Activated naive CD8-positive, alpha-beta T cell (primary cell): ENCODE data around the gene TSACC.

Experiments used
- H3K27ac Mint-ChIP-seq: one replicate; pipeline ENCODE4 v1.8.0; 2021; ENCODE audit warnings: mixed read lengths
- H3K27me3 Mint-ChIP-seq: one replicate; pipeline ENCODE4 v1.8.0; 2021; ENCODE audit warnings: mixed read lengths
- H3K36me3 Mint-ChIP-seq: one replicate; pipeline ENCODE4 v1.8.0; 2021; ENCODE audit warnings: mixed read lengths
- H3K4me1 Mint-ChIP-seq: one replicate; pipeline ENCODE4 v1.8.0; 2021; ENCODE audit warnings: low read depth, mixed read lengths
- H3K4me3 Mint-ChIP-seq: one replicate; pipeline ENCODE4 v1.8.0; 2021; ENCODE audit warnings: mild to moderate bottlenecking, mixed read lengths
- H3K9me3 Mint-ChIP-seq: one replicate; pipeline ENCODE4 v1.8.0; 2021; ENCODE audit warnings: low read depth, mixed read lengths

Gene TSACC

DNA sequence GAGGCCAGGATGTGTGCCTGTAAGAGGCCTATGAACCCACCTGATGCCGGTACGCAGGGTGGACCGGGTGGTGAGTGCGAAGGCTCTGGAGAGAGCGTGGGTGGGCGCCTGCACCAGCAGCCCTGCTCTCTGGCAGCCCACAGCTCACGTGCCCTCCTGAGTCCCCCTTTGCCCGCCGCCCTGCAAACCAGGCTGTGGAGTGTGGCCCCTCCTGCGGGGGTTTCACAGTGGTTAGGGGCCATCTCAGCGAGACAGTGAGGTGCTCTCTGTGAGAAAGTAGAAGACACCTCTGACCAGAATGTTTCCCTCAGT, 53.0 kb downstream of the TSACC start:
- no peaks in the 10 kb centered on the region for H3K9me3 Mint-ChIP-seq
- no peak overlapping the region for H3K27ac Mint-ChIP-seq
- no peak overlapping the region for H3K4me3 Mint-ChIP-seq
- H3K4me1 Mint-ChIP-seq, result no peaks in the 10 kb centered on the region
- H3K36me3 Mint-ChIP-seq, result peaks cover 2% of the 10 kb centered on the region
- peaks cover 18% of the 10 kb centered on the region for H3K27me3 Mint-ChIP-seq

- H3K27ac Mint-ChIP-seq, result no peak overlapping the region
- H3K9me3 Mint-ChIP-seq, result no peaks in the 10 kb centered on the region
- no peaks in the 10 kb centered on the region for H3K4me1 Mint-ChIP-seq
- peaks cover 2% of the 10 kb centered on the region for H3K36me3 Mint-ChIP-seq
- H3K27me3 Mint-ChIP-seq, result peaks cover 18% of the 10 kb centered on the region
- H3K4me3 Mint-ChIP-seq, result no peak overlapping the region
Measured at GRCh38 chr1:156391701-156392100, 53.4 kb downstream of the TSACC start.

DNA sequence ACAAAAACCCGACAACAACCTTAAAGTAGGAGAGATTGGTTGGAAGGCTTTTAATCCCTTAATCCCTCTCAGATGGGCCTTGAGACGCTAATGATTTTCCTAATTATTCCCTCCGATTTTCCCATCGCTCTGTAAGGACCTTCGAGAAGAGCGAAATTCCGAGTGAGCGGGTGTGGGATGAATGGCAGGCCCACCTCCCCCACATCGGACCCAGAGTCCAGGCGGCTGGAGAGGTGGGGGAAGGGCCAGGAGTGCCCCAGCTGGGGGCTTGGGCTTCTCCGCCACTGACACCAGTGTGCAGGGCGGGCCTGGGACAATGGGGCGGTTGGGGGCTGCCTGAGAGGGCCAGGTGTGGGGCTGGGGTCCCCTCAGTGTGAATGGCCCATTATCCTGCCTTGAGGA, 54.1 kb downstream of the TSACC start:
- no peaks in the 10 kb centered on the region for H3K4me1 Mint-ChIP-seq
- H3K27ac Mint-ChIP-seq, result no peak overlapping the region
- no peaks in the 10 kb centered on the region for H3K9me3 Mint-ChIP-seq
- peaks cover 16% of the 10 kb centered on the region for H3K27me3 Mint-ChIP-seq
- peaks cover 2% of the 10 kb centered on the region for H3K36me3 Mint-ChIP-seq
- no peak overlapping the region for H3K4me3 Mint-ChIP-seq

DNA sequence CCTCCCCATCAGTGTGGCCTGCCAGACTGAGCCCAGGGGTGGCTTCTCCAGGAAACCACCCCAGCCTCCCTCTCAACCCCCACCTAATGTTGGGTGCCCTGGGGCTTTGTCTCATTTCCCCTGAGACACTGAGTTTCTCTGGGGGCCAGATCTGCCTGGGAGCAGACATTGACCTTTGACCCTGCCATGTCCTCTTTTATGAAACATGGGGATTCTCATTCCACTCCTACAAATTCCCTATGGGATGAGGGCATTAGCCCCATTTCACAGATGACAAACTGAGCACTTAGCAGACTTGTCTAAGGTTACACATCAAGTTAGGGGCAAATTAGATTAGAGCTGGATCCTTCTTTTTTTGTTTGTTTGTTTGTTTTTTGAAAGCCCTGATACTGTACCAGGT, 54.8 kb downstream of the TSACC start:
- Mint-ChIP-seq H3K4me1 (no peaks in the 10 kb centered on the region), H3K27ac (no peak overlapping the region), H3K9me3 (no peaks in the 10 kb centered on the region), H3K27me3 (peaks cover 13% of the 10 kb centered on the region), H3K4me3 (no peak overlapping the region), H3K36me3 (peaks cover 2% of the 10 kb centered on the region)

GRCh38 chr1:156394082-156394481, 55.8 kb downstream of the TSACC start:
- Mint-ChIP-seq H3K27ac (no peak overlapping the region), H3K27me3 (peaks cover 9% of the 10 kb centered on the region), H3K4me1 (no peaks in the 10 kb centered on the region), H3K9me3 (no peaks in the 10 kb centered on the region), H3K4me3 (no peak overlapping the region), H3K36me3 (peaks cover 2% of the 10 kb centered on the region)

DNA sequence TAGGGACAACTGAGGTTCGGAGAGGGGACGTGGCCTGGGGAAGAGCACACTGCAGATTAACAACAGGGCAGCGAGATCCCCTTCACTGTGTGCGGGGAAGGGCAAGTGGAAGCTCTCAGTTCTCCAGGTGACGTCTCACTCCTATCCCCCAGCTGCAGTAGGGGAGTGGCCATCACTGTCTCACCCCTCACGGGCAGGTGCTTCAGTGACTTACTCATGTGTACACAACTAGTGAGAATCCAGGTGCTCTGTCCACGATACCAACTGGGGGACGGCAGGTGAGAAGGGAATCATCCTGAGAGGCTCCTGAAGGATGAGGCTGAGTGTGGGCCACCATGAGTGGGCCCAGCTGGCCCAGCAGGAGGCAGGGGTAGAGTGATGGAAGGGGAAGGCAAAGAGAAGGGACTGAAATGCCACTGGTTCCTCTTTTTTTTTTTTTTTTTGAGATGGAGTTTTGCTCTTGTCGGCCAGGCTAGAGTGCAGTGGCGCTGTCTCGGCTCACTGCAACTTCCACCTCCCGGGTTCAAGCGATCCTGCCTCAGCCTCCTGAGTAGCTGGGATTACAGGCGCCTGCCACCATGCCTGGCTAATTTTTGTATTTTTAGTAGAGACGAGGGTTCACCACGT, 56.6 kb downstream of the TSACC start:
- H3K27ac Mint-ChIP-seq, result no peak overlapping the region
- H3K9me3 Mint-ChIP-seq, result no peaks in the 10 kb centered on the region
- H3K4me1 Mint-ChIP-seq, result no peaks in the 10 kb centered on the region
- H3K36me3 Mint-ChIP-seq, result peaks cover 2% of the 10 kb centered on the region
- no peak overlapping the region for H3K4me3 Mint-ChIP-seq
- H3K27me3 Mint-ChIP-seq, result peaks cover 4% of the 10 kb centered on the region
